ENCODE measurements around the gene SETD5.
A peak's percentile ranks its signal among the peaks of the same experiment; 100 is the strongest.

Gene SETD5

DNA sequence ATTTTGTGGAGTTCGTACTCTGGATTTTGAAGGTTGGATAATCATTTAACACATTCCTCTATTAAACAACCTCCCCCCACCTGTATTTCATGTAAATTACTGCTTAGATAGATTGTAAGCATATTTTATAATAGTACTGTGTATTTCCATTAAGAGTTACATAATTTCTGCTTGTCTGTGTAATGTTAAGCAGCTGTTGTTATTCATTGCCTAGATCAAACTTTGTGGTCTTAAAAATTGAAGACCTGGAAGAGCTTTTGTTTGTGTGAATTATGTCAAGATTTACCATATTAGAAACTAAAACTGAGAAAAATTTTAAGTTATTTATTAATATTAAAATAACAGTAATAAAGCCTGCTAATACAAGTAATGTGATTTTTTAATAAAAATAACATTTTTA is 11.1 kb downstream of the SETD5 start:
- no peak for DNase-seq (ENCODE audit: low spot score)

DNA sequence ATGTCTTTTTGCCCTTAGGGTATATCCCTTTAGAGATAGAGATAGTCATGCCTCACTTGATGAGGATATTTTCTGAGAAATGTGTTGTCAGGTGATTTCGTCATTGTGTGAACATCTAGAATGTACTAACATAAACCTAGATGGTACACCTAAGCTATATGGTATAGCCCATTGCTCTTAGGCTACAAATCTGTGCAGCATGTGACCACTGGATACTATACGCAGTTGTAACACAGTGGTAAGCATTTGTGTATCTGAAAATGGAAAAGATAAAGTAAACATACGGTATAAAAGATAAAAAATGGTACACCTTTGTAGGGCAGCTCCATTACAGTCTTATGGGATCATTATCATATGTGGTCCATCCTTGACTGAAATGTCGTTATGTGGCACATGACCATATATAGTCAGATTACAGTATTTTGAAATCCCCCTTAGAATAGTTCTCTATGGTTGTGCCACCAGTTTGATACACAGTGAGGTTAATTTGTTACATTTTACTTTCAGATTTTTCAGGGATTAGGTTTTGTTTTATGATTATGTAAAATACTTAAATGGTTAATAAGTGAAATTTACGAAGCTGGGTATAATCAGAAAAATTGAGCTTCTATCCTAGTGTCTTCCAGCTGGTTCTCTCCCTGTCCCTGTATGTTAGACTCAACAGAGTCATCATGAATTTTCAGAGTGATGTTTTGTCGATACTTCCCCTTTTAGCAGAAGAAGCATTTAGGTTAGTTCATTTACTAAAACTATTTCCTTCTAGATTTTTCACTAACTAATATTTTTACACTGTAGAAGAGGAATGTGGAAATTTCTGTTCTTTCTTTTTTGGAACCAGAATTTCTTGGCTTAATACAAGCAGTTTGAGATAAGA is 12.8 kb downstream of the SETD5 start:
- no peak for DNase-seq (ENCODE audit: low spot score)

DNA sequence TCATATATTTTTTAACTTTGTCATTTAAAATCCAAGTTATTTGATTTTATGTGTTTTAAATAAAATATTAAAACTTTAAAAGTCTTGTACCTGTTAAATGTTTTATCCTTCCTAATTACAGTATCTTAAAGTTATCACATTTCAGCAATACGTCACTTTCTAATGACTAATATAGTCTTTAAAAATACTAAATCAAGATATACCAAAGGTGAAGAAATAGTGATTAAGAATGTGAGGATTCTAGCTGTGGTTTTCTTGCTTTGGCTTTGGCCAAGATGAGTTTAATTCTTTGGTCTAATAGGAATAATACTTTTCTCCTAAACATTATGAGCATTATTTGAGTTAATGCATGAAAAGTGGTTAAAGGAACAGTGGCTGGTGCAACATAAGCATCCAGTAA is 13.9 kb downstream of the SETD5 start:
- DNase-seq (ENCODE audit: low spot score): no peak

DNA sequence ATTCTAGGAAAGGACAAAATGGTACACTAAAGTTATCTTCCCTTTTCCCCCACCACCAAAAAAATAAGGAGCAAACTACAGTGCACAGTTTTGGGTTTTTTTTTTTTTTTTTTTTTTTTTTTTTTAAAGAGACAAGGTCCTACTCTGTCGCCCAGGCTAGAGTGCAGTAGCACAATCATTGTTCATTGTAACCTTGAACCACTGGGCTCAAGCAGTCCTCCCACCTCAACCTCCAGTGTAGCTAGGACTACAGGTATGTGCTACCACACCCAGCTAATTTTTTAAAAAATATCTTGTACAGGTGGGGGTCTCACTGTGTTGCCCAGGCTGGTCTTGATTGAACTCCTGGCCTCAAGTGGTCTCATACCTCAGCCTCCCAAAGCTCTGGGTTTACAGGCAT is 14.9 kb downstream of the SETD5 start:
- no peak for DNase-seq (ENCODE audit: low spot score)

DNA sequence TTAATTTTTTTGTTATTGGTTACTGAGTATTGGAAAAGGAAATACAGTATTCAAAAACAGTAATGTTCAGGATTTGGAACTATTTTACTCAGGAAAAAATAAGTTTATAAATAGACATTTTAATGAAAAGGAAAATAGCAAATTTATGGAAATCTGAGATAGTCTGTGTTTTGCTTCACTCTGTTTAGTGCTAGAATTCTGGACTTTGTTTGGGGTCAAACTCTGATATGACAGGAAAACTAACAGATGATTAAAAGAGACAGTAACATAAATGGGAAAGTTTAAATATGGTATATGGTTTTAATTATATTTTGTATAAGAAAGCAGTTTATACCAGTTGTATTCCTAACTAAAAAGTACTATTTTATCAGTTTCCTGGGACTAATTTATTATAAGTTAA is 17.4 kb downstream of the SETD5 start:
- DNase-seq (ENCODE audit: low spot score): no peak

DNA sequence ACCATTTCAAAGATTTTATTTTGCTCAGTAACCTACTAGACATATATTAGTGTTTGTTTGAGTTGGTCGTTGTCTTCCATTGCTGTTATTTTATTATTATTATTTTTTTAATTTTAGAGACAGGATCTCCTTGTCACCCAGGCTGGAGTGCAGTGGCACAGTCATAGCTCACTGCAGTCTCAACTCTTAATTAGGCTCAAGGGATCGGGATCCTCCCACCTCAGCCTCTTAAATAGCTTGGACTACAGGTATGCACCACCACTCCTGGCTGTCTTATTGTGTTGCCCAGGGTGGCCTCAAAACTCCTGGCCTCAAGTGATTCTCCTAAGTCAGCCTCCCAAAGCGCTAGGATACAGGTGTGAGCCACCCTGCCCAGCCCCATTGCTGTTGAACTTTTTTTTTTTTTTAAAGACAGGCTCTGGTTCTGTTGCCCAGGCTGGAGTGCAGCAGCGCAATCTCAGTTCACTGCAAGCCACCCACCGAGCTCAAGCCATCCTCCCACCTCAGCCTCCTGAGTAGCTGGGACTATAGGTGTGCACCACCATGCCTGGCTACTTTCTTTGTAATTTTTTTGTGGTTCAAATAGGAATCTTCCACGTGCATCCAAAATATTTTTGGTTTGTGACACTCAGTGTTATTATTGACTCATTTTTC is 18.2 kb downstream of the SETD5 start:
- no peak for DNase-seq (ENCODE audit: low spot score)

DNA sequence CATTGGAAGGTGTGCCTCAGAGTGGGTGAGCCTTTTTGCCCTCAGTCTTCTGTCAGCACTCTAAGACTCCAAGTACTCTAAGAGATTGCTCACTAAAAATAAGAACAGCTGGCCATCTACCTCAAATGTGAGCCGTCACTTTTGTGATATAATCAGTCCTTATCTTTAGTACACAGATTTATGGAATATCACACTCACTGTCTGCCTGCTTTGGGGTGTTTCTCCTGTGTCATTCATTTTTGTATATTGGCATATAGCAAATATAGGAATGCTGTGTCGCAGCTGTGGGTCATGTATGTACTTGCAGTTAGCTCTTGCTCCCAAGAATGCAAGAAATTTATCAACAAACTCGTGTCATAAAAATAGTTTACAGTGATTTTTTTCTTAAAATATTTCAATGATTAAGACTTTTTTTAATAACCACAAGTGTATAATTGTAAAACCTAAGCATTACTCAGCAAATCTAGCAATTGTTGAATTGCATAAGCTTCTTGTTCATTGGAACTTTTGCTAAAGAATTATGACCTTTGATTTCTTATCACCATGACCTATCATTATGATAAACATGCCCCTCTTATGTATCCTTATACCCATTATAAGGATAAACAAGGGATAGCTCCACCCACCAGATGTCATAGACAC is 18.8 kb downstream of the SETD5 start:
- DNase-seq (ENCODE audit: low spot score): no peak

DNA sequence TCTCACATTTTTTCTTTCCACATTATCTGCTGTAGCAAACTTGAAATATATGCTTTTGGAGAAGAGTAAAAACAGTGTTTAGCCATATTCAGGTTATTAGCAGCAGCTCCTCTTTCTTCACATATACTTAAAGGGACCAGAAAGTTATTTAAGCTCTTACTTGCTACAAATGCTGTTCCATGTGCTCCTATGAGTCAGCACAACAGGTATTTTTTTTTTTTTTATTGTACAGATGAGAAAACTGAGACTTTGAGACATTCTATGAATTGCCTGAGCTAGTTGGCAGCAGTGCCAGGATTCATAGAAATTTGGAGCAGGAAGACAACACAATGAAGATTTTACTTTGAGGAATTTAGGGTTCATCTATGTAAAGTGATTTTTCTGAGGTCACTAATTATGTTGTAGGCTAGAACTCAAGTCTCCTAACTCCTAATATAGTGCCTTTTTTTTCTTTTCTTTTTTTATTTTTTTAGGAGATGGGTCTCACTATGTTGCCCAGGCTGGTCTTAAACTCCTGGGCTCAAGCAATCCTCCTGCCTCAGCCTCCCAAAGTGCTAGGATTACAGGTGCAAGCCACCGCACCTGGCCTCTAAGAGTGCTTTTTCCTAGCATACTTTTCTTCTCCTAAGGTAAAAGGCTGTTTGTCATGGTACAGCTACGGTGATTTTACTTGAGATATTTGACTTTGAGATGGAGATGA is 23.6 kb downstream of the SETD5 start:
- no peak for DNase-seq (ENCODE audit: low spot score)

DNA sequence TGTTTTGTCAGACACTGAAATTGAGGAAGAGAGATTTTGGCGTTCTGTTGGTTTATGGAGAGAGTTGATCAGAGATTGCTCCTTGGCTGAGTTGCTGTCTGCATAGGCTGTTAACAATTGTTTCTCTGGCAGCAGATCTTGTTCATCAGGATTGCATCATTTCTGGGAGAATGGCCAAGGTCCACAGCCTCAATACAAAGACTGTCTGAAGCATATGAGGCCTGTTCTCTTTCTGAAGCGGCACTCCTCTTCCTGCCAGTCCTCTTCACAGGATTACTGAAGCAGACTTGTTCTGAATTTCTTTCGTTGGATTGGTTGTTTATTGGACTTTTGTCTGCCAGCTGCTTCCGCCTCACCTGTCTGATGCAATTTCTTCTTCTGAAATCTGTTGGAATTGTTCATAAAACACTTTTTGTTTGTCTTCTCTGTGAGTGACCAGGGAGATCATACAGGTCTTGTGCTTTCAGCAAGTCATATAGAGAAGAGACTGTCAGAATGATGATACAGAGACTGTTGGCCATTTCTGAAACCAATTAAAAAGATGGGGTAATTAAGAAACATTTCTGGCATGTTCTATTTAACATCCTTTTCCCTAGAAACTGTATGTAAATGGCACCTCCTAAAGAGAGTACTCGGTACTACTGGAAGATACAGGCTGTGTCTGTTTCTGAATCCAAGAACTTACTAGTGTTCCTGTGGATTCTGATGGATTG is 25.5 kb downstream of the SETD5 start:
- DNase-seq (ENCODE audit: low spot score): peak; percentile 63

DNA sequence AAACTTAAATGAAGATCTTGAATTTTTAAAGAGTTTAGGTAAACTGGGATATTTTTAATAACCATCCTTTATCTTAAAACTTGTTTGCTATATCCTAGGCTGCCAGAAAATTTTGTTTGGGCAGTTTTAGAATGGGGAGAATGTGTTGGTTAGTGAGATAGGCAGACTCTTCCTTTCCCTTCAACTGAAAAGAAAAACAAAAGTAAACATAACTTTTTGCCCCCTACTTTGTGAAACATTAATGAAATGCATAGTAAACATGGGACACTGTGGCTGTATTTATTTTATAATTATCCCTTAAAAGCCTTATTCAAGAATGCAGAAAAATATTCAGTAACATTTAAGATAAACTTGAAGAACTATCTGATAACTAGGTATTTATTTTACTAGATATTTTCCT is 31.0 kb downstream of the SETD5 start:
- DNase-seq (ENCODE audit: low spot score): no peak

DNA sequence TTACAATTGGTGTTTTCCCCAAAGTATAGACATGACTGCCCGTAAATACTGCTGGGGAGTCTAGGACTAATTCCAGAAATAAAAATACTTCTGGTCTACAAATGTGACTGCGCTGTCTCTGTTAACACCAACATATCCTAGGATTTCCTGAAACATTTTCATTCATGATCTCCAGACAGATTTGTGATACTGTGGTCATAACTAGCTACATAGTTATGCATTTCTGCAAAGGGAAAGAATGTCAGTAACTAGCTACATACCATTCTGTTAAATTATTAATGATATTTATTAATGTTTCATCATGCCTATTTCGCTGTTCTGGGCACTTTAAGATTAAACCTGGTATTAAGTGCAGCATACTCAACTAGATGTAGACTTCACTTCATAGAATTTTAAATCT is 33.3 kb downstream of the SETD5 start:
- no peak for DNase-seq (ENCODE audit: low spot score)

DNA sequence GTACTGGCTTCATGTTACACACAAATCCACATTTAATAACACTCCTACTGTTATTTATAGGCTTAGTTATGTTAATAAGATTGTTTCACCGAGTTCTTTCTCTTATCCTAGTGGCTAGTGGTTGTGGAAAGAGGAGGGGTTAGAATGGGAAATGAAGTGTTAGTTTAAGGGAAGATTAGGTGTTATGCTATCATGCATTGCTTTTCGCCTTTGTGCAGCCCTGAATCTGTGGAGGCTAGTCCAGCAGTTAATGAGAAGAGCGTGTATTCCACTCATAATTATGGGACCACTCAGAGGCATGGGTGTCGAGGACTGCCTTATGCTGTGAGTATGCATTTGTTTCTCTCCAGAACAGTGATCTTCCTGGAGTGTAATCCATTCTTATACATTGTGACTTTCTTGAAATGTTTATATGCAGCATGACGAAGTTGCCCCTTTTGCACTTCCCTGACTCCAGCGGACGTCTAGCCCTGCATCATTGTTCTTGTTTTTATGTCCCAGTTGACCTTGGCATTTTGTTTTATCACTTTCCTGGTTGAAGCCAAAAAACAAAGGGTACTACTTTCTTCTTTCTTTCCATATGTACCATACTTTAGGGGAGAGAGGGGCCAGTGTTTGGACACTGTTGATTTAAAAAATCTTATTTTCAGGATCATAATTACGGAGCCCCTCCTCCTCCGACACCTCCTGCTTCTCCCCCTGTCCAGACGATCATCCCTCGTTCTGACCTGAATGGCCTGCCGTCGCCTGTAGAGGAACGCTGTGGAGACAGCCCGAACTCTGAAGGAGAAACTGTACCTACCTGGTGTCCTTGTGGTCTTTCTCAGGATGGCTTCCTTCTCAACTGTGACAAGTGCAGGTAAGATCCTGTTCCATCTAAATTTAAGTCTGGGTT is 36.5 kb downstream of the SETD5 start:
- no peak for DNase-seq (ENCODE audit: low spot score)

DNA sequence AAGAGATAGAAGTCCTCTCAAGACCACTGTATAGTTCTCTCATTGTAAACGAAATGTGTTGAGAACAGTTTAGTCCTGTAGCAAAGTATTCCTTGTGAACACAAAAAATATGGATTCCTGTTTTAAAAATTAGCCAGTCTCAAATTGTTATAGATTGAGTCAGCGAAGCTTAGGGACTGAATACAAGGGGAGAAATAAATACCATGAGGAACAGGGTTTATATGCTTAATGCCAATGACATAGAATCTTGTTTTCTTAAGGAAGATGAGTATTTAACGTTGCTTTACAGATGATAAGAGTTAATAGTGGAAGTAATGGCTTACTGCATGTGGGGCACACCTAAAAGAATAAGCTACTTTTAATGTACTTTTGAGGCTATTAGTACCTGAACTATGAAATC is 37.9 kb downstream of the SETD5 start:
- DNase-seq (ENCODE audit: low spot score): no peak

DNA sequence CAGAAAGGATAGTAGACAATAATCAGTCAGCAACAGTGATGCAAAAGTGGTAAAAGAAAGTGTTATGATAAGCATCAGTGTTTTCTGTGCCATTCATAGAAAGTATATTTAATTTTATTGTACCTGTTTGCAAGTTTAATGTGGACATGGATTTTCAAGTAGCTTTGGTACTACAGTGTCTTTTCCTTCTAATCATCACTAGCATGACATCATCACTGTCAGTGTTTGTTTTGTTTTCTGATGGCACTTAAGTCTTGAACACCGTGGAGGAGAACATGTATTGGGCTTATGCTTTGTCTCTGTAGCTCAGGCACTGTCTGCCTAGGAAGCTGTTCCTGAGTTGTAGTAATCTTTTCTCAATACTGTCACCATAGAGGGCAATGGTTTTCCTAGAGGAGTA is 41.9 kb downstream of the SETD5 start:
- no peak for DNase-seq (ENCODE audit: low spot score)

DNA sequence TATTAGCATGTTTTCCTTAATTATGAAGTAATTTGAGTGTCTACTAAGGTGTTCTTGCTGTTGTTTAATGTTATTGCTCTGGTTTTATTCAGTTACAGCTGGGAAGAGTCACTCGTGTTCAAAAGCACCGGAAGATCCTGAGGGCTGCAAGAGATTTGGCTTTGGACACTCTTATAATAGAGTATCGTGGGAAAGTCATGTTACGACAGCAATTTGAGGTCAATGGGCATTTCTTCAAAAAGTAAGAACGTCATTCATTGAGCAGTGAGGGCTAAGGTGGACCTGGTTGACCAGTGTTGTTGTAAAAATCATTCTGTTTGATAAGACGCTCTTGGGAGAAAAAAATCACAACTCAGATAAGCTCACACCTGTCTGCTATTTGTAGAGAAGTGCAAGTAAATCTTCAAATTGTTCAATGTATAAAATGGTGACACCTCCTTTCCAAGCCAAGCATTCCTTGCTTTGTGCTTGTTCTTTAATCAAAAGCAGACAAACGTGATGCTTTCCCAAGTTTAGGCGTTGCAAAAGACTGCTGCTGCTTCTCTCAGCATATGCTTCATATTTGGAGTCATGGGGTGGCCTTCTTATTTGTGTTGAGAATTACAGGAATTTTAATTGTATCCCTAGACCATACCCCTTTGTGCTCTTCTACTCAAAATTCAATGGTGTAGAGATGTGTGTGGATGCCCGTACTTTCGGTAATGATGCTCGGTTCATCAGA is 44.2 kb downstream of the SETD5 start:
- no peak for DNase-seq (ENCODE audit: low spot score)

DNA sequence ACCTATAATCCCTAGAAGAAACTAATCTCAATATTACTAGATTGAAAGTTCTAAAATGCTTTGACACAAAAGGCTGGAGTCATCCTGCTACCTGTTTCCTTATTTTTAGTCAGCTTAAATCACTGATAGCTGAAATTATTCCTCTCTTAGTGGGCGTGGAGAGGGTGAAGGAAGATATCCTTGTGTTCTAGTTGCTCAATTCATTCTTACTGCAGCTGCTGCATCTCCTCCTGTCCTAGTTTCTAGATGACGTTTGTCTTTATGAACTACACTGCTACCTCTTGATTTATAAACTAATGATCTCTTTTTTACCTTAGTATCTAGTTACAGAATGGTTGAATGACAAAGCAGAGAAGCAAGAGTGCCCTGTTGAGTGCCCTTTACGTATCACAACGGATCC is 50.7 kb downstream of the SETD5 start:
- DNase-seq (ENCODE audit: low spot score): no peak

DNA sequence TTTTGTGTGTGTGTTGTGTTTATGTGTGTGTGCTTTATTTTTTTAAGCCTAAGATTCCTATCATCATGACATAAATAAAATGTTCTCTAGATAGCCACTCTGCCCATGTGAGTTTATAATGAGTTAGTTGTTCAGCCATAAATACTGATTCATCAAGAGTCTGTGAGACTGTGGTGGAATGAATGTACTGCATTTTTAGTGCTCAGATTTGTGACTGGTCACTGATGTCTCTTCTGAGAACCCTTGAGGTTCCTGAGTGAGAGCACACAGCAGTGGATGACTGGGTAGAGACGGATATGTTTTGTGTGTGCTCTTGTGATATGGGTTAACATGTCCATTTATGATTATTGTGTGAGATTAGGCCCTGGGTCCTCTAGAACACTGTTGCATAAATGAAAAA is 51.2 kb downstream of the SETD5 start:
- no peak for DNase-seq (ENCODE audit: low spot score)

DNA sequence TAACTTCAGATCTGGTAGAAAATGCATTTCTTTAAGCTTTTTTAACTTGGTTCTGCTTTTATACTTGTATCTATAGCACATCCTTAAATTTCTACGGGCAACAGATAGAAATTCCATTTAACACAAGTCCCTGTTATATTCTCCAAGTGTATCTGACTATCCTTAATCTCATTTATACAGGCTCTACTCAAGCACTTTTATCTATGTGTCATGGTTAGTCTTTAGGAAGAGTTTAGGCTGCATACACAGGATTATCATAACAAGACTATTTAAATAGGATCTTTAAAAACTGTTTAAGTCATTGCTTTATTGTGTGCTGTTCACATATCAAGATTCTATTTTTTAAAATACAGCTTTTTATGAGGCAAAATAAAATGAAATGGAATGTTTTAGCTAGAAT is 52.7 kb downstream of the SETD5 start:
- DNase-seq (ENCODE audit: low spot score): peak; percentile 16

DNA sequence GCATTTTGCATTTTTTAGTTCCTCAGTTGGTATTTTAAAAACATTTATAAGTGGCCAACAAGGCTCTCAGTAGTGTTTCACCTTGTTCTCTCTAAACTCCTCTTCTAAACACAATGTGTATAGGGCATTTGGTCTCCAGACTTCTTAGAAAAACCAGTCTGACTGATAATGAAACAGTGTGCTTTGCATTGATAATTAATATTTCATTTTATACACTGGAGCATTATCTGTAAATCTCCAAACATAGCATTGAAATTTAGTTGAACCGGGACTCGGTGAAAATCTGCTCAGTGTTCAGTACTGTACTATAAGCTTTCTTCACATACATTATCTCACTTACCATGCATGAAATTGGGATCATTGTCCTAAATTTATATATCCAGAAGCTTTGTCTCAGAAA is 53.6 kb downstream of the SETD5 start:
- DNase-seq (ENCODE audit: low spot score): peak; percentile 5

DNA sequence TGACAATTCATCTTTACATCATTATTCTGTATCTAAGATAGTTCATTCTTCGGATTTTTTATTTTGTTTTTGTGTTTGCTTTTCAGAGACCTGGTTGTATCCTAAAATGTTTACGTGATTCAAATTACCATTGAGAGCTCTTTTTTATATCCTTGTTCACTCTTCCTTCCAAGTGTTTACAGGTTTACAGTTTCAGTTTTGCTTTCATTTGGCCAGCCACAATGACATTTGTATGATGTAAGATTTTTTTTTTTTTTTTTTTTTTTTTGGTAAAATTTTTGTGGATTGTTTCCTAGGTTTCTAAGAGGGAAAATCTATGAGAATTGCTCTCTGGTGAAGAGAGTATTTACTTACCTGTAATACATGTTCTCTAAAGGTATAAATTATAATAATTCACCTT is 55.0 kb downstream of the SETD5 start:
- peak; percentile 7 for DNase-seq (ENCODE audit: low spot score)
